Stimulated activated CD8-positive, alpha-beta memory T cell treated with anti-CD3 and anti-CD28 coated beads, Interleukin-15, amount 100 ng/mL, for 1 hour (primary cell): Measurements from ENCODE around the gene PDXK.

Experiments
- DNase-seq: peaks from one replicate; pipeline ENCODE4 v3.0.0-alpha.2; 2020; ENCODE audit warnings: low read depth

PDXK gene

GRCh38 chr21:43763901-43764523 lies 45.1 kb downstream of the PDXK start:
- DNase-seq = no peak

- DNase-seq = no peak
Observed at GRCh38 chr21:43764576-43765495, 45.9 kb downstream of the PDXK start.

- DNase-seq = no peak
Observed at GRCh38 chr21:43766734-43767497, 48.0 kb downstream of the PDXK start.

- no peak for DNase-seq
Observed at GRCh38 chr21:43767498-43767983, 48.6 kb downstream of the PDXK start.

- no peak for DNase-seq
Observed at GRCh38 chr21:43767984-43768867, 49.3 kb downstream of the PDXK start.

GRCh38 chr21:43768868-43769167 lies 49.9 kb downstream of the PDXK start:
- DNase-seq = no peak

GRCh38 chr21:43769325-43769958 lies 50.5 kb downstream of the PDXK start:
- DNase-seq = no peak

- no peak for DNase-seq
Observed at GRCh38 chr21:43770066-43770655, 51.2 kb downstream of the PDXK start.

- no peak for DNase-seq
Observed at GRCh38 chr21:43771199-43771675, 52.3 kb downstream of the PDXK start.

- DNase-seq = no peak
Observed at GRCh38 chr21:43771698-43772424, 52.9 kb downstream of the PDXK start.

- DNase-seq = no peak
Observed at GRCh38 chr21:43772425-43772821, 53.5 kb downstream of the PDXK start.

GRCh38 chr21:43774163-43774562 lies 55.2 kb downstream of the PDXK start:
- DNase-seq = no peak

GRCh38 chr21:43775190-43775589 lies 56.3 kb downstream of the PDXK start:
- no peak for DNase-seq

- DNase-seq = peak; percentile 68
Observed at GRCh38 chr21:43775795-43776430, 57.0 kb downstream of the PDXK start, which contains the start of gene CSTB. Gene CSTB, minus strand, starts transcription at chr21:43776308. Its CDS starts 39 bp downstream, at chr21:43776269.

GRCh38 chr21:43777953-43778352 lies 59.0 kb downstream of the PDXK start:
- DNase-seq = no peak

- no peak for DNase-seq
Observed at GRCh38 chr21:43778469-43779335, 59.8 kb downstream of the PDXK start.

- DNase-seq = no peak
Observed at GRCh38 chr21:43779660-43780059, 60.7 kb downstream of the PDXK start.

GRCh38 chr21:43781846-43782245 lies 62.9 kb downstream of the PDXK start:
- no peak for DNase-seq
